Stimulated activated CD8-positive, alpha-beta memory T cell treated with anti-CD3 and anti-CD28 coated beads, Interleukin-4, amount 100 ng/mL, for 24 hours (primary cell): ENCODE data around the gene ANKS1B.
"Not testable (repeated sequence)": the region's sequence is repeated elsewhere in the genome, so short reads cannot be mapped to it uniquely, and the experiment has no call there.

Experiments used
- DNase-seq: peaks from one replicate; pipeline ENCODE4 v3.0.0-alpha.2; 2020; ENCODE audit warnings: low read depth

ANKS1B gene

DNA sequence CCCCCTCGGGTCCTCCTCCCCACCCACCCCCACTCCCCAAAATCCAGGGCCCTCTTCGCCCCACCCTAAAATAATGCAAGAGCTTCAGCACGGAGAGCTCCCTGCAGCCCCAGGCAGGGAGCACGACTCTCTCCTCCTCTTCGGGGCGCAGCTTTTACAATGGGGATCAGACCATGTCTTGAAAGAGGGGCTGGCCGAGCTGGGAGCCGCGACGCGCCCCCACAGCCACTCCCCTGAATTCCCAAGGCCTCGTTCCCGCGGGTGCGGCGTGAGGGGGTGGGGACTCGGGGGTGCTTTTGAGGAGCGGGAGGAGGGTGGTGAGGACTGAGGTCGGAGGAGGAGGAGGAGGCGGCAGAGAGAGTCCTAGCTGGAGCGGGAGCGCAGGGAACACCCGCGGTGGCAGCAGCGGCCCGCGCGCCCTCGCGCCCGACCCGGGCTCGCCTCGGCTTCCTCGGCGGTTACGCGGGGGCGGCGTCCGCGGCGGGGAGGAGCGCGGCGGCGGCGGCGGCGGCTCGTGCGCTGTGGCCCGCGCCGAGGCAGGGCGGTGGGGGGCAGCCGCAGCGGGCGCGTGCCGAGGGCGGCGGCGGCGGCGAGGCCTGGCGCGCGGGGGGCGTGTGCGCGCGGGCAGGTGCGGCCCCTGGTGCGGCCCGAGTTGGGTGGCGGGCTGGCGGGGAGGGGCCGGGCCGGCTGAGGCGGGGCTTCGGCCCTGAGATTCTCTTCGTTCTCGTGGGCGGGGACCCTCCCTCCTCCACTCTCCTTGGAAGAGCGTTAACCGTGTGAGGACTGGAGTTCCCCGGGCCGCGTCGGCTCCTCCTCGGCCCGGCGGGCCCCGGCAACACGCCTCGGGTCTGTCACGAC, at the start of gene ANKS1B:
Gene ANKS1B, minus strand, starts transcription at position 666 of the 858 bp plus-strand sequence. CDS start 699 bp downstream, outside the sequence.
- DNase-seq = no peak

GRCh38 chr12:100031836-100032235, 47.1 kb upstream of the ANKS1B start:
- no peak for DNase-seq

DNA sequence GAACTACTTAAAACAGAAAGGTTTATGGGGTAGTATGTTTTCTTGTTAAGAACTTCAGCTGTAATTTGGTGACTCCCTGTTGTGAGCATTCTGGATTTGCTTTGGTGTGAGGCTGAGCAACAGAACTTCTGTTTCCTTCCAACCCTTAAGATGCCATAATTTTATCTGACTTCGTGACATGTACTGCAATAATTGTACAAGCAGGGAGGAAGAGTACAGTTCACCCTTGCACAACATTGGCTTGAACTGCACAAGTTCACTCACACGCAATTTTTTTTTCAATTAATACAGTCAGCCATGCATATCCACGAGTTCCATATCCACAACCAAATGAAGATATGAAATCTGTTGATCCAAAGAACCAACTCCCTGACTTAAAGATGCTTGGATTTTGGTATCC, 42.9 kb upstream of the ANKS1B start:
- DNase-seq = no peak

GRCh38 chr12:100026241-100026640, 41.5 kb upstream of the ANKS1B start:
- DNase-seq = no peak

- no peak for DNase-seq
Observed at GRCh38 chr12:100024974-100025555, 40.3 kb upstream of the ANKS1B start.

DNA sequence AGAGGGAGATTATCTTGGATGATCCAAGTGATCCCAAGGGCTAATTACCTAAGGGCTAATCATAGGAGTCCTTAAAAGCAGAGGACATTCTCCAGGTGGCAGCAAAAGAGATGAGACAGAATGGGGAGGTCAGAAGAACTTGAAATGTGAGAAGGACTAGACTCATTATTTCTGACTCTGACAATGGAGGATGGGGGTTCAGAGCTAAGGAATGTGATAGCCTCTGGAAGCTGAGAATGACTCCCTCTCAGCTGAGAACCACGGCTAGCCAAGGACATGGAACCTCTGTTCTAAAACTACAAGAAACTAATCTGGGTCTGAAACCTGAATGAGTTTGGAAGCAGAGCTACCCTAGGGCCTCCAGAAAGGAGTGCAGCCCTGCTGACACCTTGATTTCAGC, 35.6 kb upstream of the ANKS1B start:
- DNase-seq = no peak

DNA sequence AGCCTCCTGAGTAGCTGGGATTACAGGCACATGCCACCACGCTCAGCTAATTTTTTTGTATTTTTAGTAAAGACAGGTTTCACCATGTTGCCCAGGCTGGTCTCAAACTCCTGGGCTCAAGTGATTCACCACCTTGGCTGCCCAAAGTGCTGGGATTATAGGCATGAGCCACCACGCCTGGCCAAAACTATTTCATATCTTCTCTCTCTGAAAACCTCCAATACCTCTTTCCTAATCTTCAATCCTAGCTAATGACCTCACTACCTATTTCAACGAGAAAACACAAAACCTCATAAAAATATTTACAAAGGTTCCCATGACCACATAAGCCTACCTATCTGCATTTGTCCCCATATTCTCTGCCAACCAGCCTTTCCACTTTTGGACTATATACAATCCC, 32.3 kb upstream of the ANKS1B start:
- no peak for DNase-seq

- not testable (repeated sequence) for DNase-seq
Observed at GRCh38 chr12:100016304-100016703, 31.6 kb upstream of the ANKS1B start.

- DNase-seq = not testable (repeated sequence)
Observed at GRCh38 chr12:100005846-100006245, 21.1 kb upstream of the ANKS1B start.

DNA sequence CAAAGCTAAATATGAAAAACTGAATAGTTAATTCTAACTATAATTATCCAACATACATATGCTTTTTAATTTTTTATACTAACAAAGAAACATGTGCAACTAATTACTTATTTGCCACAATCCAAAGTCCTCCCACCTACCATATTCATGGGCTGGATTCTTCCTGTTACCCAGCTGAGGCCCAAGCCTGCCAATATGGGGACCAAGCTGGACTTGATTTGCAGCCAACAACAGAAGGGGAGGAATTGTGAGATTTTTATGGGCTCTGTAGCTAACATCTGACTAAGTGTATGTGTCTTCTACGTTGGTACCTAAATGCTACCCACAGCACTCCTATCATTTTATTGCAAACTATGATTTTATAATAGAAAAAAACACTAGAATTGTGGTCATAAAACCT, 13.1 kb upstream of the ANKS1B start:
- no peak for DNase-seq

- DNase-seq = no peak
Observed at GRCh38 chr12:99996095-99996494, 11.4 kb upstream of the ANKS1B start.

DNA sequence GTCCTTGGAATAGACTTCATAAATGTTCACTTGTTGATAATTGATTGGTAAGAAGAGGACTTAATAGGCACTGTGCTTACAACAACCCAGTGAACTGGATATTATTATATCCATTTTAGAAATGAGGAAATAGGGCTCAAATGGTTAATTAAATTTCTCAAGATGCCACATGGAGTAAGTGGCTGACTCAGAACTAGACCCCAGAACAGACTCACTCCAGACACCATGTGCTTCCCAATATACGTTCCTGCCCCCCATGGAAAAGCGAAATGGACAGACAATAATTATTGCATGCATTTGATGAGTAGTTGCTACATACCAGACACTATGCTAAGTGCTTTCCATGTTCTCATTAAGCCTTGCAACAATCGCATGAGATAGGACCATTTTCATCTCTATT, 895 bp upstream of the ANKS1B start:
- no peak for DNase-seq

- no peak for DNase-seq
Observed at GRCh38 chr12:99985129-99985570, 414 bp upstream of the ANKS1B start.

DNA sequence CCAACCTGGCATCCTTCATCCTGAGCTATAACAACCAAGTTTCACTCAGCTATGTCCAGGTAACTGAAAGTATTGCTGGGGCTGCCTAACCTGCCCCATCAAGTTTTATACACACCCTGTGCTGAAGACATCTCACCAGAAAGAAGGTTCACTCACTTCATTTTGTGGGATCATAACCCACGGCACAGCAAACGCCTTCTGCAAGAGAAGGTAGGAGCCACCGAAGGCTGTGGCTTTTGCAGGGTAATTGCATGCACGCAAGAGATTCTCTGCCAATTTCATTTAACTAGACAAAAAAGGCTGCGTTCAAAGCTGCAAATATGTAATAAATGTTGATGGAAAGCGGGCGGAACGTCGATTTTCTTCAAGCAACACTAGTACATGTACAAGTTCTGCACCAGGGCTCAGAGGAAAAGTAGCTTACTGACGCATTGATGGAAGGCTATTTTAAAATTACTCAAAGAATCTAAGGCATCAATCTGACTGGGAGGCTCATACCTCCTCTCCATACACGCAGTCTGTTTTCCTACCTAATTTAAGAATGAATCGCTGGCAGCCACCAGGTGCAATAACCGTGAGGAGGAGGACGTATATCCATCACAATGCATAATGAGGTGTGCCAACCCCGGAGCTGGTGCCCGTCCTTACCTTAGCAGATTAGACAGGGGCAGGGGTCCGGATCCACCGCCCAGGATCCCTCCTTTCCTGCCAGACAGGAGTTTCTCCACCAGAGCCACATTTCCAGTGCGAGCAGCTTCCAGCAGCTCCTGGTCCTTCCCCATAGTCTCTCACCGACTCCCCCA, 1.1 kb downstream of the ANKS1B start:
- no peak for DNase-seq

GRCh38 chr12:99981639-99982190, 3.0 kb downstream of the ANKS1B start:
- no peak for DNase-seq

DNA sequence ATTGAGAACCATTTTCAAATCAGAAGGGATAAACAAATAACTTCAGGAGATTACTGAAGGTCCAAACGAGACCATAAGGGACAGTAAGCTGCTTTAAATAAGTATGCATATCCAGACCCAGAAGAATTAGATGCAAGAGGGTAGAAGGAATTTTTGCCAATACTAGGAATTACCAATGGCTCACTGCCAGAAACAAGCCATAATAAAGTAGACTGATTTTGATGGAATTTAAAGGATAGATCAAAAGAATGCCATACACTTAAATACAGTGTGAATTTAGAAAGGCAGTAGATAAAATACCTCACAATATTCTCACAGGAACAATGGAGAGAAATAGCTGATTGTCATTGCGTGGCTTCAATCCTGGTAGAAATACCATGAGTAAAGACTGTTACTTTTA, 5.3 kb downstream of the ANKS1B start:
- no peak for DNase-seq

GRCh38 chr12:99978152-99978551, 6.6 kb downstream of the ANKS1B start:
- no peak for DNase-seq

- no peak for DNase-seq
Observed at GRCh38 chr12:99977550-99977949, 7.2 kb downstream of the ANKS1B start.

- no peak for DNase-seq
Observed at GRCh38 chr12:99976762-99977161, 8.0 kb downstream of the ANKS1B start.

DNA sequence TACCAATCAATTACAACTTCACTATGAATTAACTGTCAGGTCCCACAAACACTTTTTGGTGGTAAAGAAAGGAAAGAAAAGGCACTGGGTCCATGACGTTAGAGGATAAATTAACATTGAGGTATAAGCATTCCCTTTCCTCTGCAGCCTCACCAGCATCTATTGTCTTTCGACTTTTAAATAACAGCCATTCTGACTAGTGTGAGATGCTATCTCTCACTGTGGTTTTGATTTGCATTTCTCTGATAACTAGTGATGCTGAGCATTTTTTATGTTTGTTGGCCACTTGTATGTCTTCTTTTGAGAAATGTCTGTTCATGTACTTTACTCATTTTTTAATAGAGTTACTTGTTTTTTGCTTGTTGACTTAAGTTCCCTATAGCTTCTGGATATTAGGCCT, 9.4 kb downstream of the ANKS1B start:
- no peak for DNase-seq

DNA sequence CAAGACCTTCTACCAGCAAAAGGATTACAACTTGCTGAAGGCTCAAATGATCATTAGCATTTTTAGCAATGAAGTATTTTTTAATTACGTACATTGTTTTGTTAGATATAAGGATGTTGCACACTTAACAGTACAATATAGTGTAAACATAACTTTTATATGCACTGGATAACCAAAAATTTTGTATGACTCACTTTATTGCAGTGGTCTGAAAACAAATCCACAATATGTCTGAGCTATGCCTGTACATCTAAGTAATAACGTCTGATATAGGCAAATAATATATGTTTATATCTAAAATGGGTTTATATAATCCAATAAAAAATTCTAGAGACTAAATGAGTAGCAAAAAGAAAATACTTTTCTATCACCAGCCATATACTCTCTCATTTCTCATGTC, 10.6 kb downstream of the ANKS1B start:
- DNase-seq = no peak

DNA sequence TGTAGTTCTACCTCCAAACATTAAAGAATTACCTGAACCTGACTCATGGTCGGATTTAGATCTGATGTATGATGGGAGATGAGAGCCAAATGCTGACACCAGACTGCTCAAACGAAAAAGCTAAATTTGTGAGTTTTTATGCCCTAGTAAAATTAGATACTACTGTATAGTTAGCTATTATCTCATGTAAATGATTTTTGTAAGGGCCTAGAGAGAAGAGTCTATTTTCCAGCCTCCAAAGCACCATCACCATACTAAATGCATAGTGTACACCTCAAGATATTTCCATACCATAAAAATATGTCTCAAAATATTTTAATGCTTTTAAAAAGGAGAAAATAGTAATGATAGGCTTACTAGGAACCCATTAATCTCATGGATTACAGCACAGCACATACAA, 18.3 kb downstream of the ANKS1B start:
- no peak for DNase-seq
